ENCODE data around the gene INSIG2. TPM values are rescaled to one million over a fixed set of nuclear protein-coding genes. Genes with fewer than 3 reads are reported as not detected.

Gene INSIG2
- total and polyA plus RNA-seq, 12 donors: 5.1 to 18.2 (median 9.5) TPM

GRCh38 chr2:118118479-118118878 is 30.2 kb downstream of the INSIG2 start:
- peaks cover 0 to 6% of the 10 kb centered on the region in 2 donors for H3K4me1 ChIP-seq (replicated peaks in 1 of 2)
- no peak overlapping the region for H3K27ac ChIP-seq
- no peak for TF ChIP-seq CTCF (IDR thresholded peaks at IDR 0.05)
- no peak overlapping the region for H3K4me3 ChIP-seq
- H3K9me3 ChIP-seq (replicated peaks in 1 of 3): no peaks in the 10 kb centered on the region
- intact Hi-C loops (cut with DNase I): no loop called here
- H3K36me3 ChIP-seq (replicated peaks in 1 of 2): no peaks in the 10 kb centered on the region
- WGBS, 4 donors: 76 to 87% (median 81%) methylated on average over 5 of the region's 5 CpGs
- no peaks in the 10 kb centered on the region for H3K27me3 ChIP-seq
- DNase-seq: no peak

GRCh38 chr2:118119158-118119727 is 31.0 kb downstream of the INSIG2 start:
- WGBS, 4 donors: 56 to 63% (median 58%) methylated on average over 4 of the region's 4 CpGs
- H3K4me3 ChIP-seq: no peak overlapping the region
- H3K36me3 ChIP-seq (replicated peaks in 1 of 2): no peaks in the 10 kb centered on the region
- no peak for TF ChIP-seq POLR2A (IDR thresholded peaks at IDR 0.05)
- TF ChIP-seq CTCF (IDR thresholded peaks at IDR 0.05): no peak
- no peak for DNase-seq
- H3K9me3 ChIP-seq (replicated peaks in 1 of 3): no peaks in the 10 kb centered on the region
- H3K4me1 ChIP-seq (replicated peaks in 1 of 2): peaks cover 0 to 6% of the 10 kb centered on the region in 2 donors
- intact Hi-C loops (cut with DNase I): no loop called here
- no peak overlapping the region for H3K27ac ChIP-seq
- H3K27me3 ChIP-seq: no peaks in the 10 kb centered on the region

- TF ChIP-seq POLR2A (IDR thresholded peaks at IDR 0.05): no peak
- TF ChIP-seq CTCF (IDR thresholded peaks at IDR 0.05): no peak
- Histone ChIP-seq H3K4me1 (replicated peaks in 1 of 2) (peaks cover 0 to 6% of the 10 kb centered on the region in 2 donors), H3K9me3 (replicated peaks in 1 of 3) (no peaks in the 10 kb centered on the region), H3K27me3 (no peaks in the 10 kb centered on the region), H3K4me3 (no peak overlapping the region), H3K36me3 (replicated peaks in 1 of 2) (no peaks in the 10 kb centered on the region), H3K27ac (no peak overlapping the region)
- intact Hi-C loops (cut with DNase I): no loop called here
- 91 to 97% (median 94%) methylated on average over 8 of the region's 8 CpGs for whole genome bisulfite sequencing, 4 donors
- no peak for DNase-seq
Observed at GRCh38 chr2:118119761-118120400, 31.6 kb downstream of the INSIG2 start.

GRCh38 chr2:118120401-118120780 is 32.1 kb downstream of the INSIG2 start:
- TF ChIP-seq POLR2A (IDR thresholded peaks at IDR 0.05): no peak
- no peak for TF ChIP-seq CTCF (IDR thresholded peaks at IDR 0.05)
- Histone ChIP-seq H3K4me1 (replicated peaks in 1 of 2) (peaks cover 0 to 6% of the 10 kb centered on the region in 2 donors), H3K9me3 (replicated peaks in 1 of 3) (no peaks in the 10 kb centered on the region), H3K27me3 (no peaks in the 10 kb centered on the region), H3K27ac (no peak overlapping the region), H3K36me3 (replicated peaks in 1 of 2) (no peaks in the 10 kb centered on the region), H3K4me3 (no peak overlapping the region)
- WGBS, 4 donors: 87 to 96% (median 91%) methylated on average over 4 of the region's 4 CpGs
- intact Hi-C loops (cut with DNase I): no loop called here
- DNase-seq: no peak

Measured in adrenal gland (tissue), 12 donors.